T-helper 1 cell treated with Interleukin-12 subunit alpha and Interleukin-12 subunit beta and Interleukin-4 antibody, amounts not matched to agents 30 μg/mL and 1 μg/mL, for 36 hours (primary cell): ENCODE results near the gene CAMK4.
"Not testable (repeated sequence)": the region's sequence is repeated elsewhere in the genome, so short reads cannot be mapped to it uniquely, and the experiment has no call there.

ENCODE experiments used
- H3K27ac Mint-ChIP-seq: one replicate; pipeline ENCODE4 v1.8.0; 2021; ENCODE audit warnings: mild to moderate bottlenecking, mixed read lengths
- H3K27me3 Mint-ChIP-seq: one replicate; pipeline ENCODE4 v1.8.0; 2021; ENCODE audit warnings: low read depth, mixed read lengths
- H3K36me3 Mint-ChIP-seq: one replicate; pipeline ENCODE4 v1.8.0; 2021; ENCODE audit warnings: low read depth, mixed read lengths
- H3K4me1 Mint-ChIP-seq: one replicate; pipeline ENCODE4 v1.8.0; 2021; ENCODE audit warnings: low read depth, mixed read lengths
- H3K4me3 Mint-ChIP-seq: one replicate; pipeline ENCODE4 v1.8.0; 2021; ENCODE audit warnings: mild to moderate bottlenecking, moderate library complexity, mixed read lengths
- H3K9me3 Mint-ChIP-seq: one replicate; pipeline ENCODE4 v1.8.0; 2021; ENCODE audit warnings: mixed read lengths

Gene CAMK4

GRCh38 chr5:111345731-111346130, 121.5 kb downstream of the CAMK4 start:
- H3K4me1 Mint-ChIP-seq = peaks cover 6% of the 10 kb centered on the region
- H3K36me3 Mint-ChIP-seq = peaks cover 19% of the 10 kb centered on the region
- H3K9me3 Mint-ChIP-seq = no peaks in the 10 kb centered on the region
- no peak overlapping the region for H3K27ac Mint-ChIP-seq
- no peaks in the 10 kb centered on the region for H3K27me3 Mint-ChIP-seq
- no peak overlapping the region for H3K4me3 Mint-ChIP-seq

DNA sequence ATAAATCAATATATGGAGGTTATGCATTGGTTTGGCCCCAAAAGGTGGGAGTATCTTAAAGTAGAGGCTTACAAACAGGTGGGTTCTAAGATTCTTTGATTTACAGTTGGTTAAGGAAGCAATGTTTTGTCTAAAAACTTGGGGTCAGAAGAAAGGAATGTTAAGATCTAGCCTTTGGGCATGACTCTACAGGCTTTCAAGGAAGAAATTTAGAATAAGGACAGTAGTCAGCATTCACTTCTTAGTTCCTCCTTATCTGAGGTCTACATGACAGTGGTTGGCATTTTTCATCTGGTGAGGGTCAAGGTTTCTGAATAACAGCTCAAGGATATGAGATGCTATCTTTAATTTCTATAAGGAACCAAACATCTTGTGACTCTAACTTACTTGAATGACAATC, 122.8 kb downstream of the CAMK4 start:
- H3K27ac Mint-ChIP-seq = no peak overlapping the region
- no peak overlapping the region for H3K4me3 Mint-ChIP-seq
- H3K9me3 Mint-ChIP-seq = no peaks in the 10 kb centered on the region
- H3K4me1 Mint-ChIP-seq = peaks cover 3% of the 10 kb centered on the region
- H3K36me3 Mint-ChIP-seq = peaks cover 19% of the 10 kb centered on the region
- no peaks in the 10 kb centered on the region for H3K27me3 Mint-ChIP-seq

DNA sequence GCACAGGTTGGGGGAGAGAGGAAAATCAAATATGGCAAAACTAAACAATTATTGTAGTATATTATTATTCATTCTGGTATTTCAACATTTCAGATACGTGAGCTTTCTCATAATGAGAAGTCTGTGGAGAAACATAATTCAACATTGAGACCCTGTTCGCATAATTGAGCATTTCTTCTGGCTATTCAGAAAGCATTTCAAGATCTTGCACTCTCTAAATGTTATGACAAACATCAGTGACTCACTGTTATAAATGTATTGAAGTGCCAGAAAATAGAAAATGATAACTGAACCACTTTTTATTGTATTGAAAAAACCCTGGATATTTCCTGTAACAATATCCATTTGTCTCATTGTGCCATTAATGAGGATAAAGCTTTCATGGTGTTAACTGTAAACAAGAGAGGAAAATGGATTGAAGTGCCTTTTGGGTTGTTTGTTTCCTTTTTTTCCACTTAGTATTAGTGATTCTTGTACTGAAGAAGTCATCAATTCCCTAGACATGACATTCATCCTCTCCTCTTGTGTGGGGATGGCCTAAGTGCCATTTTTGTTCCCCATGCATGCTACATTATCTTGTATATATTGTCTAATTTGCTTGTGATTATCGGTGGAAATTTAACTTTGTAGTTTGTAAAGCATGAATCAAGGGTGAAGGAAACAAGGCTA, 124.6 kb downstream of the CAMK4 start:
- H3K4me1 Mint-ChIP-seq = no peaks in the 10 kb centered on the region
- peaks cover 20% of the 10 kb centered on the region for H3K36me3 Mint-ChIP-seq
- H3K27ac Mint-ChIP-seq = no peak overlapping the region
- no peaks in the 10 kb centered on the region for H3K9me3 Mint-ChIP-seq
- H3K27me3 Mint-ChIP-seq = no peaks in the 10 kb centered on the region
- no peak overlapping the region for H3K4me3 Mint-ChIP-seq

GRCh38 chr5:111349429-111349828, 125.2 kb downstream of the CAMK4 start:
- Mint-ChIP-seq H3K27me3 (no peaks in the 10 kb centered on the region), H3K9me3 (no peaks in the 10 kb centered on the region), H3K4me1 (peaks cover 2% of the 10 kb centered on the region), H3K36me3 (peaks cover 21% of the 10 kb centered on the region), H3K4me3 (no peak overlapping the region), H3K27ac (no peak overlapping the region)

GRCh38 chr5:111353035-111353434, 128.9 kb downstream of the CAMK4 start:
- Mint-ChIP-seq H3K4me1 (peaks cover 2% of the 10 kb centered on the region), H3K27me3 (no peaks in the 10 kb centered on the region), H3K36me3 (peaks cover 14% of the 10 kb centered on the region), H3K9me3 (peaks cover 2% of the 10 kb centered on the region), H3K27ac (no peak overlapping the region), H3K4me3 (no peak overlapping the region)

DNA sequence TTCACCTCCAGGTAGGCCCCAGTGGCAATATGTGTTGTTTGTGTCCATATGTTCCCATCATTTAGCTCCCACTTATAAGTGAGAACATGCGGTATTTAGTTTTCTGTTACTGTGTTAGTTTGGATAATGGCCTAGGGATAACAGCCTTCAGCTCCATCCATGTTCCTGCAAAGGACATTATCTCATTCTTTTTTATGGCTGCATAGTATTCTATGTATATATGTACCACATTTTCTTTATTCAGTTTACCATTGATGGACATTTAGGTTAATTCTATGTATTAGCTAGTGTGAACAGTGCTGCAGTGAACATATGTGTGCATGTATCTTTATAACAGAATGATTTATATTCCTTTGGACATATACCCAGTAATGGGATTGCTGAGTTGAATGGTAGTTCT, 134.5 kb downstream of the CAMK4 start:
- H3K4me1 Mint-ChIP-seq, H3K27me3 Mint-ChIP-seq, H3K4me3 Mint-ChIP-seq, H3K27ac Mint-ChIP-seq, H3K9me3 Mint-ChIP-seq: not testable (repeated sequence)
- H3K36me3 Mint-ChIP-seq = peaks cover 19% of the 10 kb centered on the region

GRCh38 chr5:111360173-111360572, 136.0 kb downstream of the CAMK4 start:
- Mint-ChIP-seq H3K4me1 (peaks cover 6% of the 10 kb centered on the region), H3K27me3 (no peaks in the 10 kb centered on the region), H3K4me3 (no peak overlapping the region), H3K27ac (no peak overlapping the region), H3K36me3 (peaks cover 18% of the 10 kb centered on the region), H3K9me3 (peaks cover 7% of the 10 kb centered on the region)

GRCh38 chr5:111364992-111365391, 140.8 kb downstream of the CAMK4 start:
- Mint-ChIP-seq H3K9me3 (no peaks in the 10 kb centered on the region), H3K36me3 (peaks cover 13% of the 10 kb centered on the region), H3K4me3 (no peak overlapping the region), H3K27me3 (no peaks in the 10 kb centered on the region), H3K27ac (no peak overlapping the region), H3K4me1 (peaks cover 8% of the 10 kb centered on the region)

- Mint-ChIP-seq H3K36me3 (peaks cover 15% of the 10 kb centered on the region), H3K27ac (no peak overlapping the region), H3K9me3 (peaks cover 3% of the 10 kb centered on the region), H3K4me3 (no peak overlapping the region), H3K4me1 (peaks cover 7% of the 10 kb centered on the region), H3K27me3 (no peaks in the 10 kb centered on the region)
Measured at GRCh38 chr5:111366388-111366787, 142.2 kb downstream of the CAMK4 start.

- Mint-ChIP-seq H3K4me1 (peaks cover 7% of the 10 kb centered on the region), H3K4me3 (no peak overlapping the region), H3K27me3 (no peaks in the 10 kb centered on the region), H3K9me3 (peaks cover 3% of the 10 kb centered on the region), H3K36me3 (peaks cover 15% of the 10 kb centered on the region), H3K27ac (no peak overlapping the region)
Measured at GRCh38 chr5:111367115-111367514, 142.9 kb downstream of the CAMK4 start.

DNA sequence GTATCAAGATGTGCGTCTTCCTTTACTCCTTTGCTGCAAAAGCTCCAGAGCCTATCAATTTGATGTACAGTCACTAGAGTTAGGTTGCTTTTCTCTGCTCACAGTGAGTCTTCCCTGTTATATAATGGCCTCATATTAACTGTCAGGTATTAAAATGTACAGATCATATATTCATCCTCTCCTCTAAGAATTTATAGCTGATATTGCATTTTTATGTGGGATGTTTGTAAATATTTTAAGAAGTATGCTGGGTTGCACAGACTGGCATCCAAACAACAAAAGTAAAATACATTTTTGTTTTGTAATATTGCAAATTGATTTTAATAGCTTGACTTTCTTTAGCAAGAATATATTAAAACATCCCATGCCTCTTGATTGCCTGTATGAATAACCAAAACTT, 148.6 kb downstream of the CAMK4 start:
- Mint-ChIP-seq H3K27ac (no peak overlapping the region), H3K27me3 (no peaks in the 10 kb centered on the region), H3K4me3 (no peak overlapping the region), H3K4me1 (no peaks in the 10 kb centered on the region), H3K9me3 (peaks cover 3% of the 10 kb centered on the region), H3K36me3 (peaks cover 19% of the 10 kb centered on the region)

- H3K27me3 Mint-ChIP-seq = no peaks in the 10 kb centered on the region
Measured at GRCh38 chr5:111374380-111374779, 150.2 kb downstream of the CAMK4 start.

GRCh38 chr5:111375645-111376044, 151.5 kb downstream of the CAMK4 start:
- H3K4me3 Mint-ChIP-seq = no peak overlapping the region
- H3K9me3 Mint-ChIP-seq = peaks cover 3% of the 10 kb centered on the region
- no peaks in the 10 kb centered on the region for H3K4me1 Mint-ChIP-seq
- no peak overlapping the region for H3K27ac Mint-ChIP-seq
- H3K36me3 Mint-ChIP-seq = peaks cover 23% of the 10 kb centered on the region
- H3K27me3 Mint-ChIP-seq = no peaks in the 10 kb centered on the region

More at GRCh38 chr5:111374380-111374779, 150.2 kb downstream of the CAMK4 start:
- H3K36me3 Mint-ChIP-seq = peaks cover 19% of the 10 kb centered on the region
- peaks cover 3% of the 10 kb centered on the region for H3K9me3 Mint-ChIP-seq
- no peak overlapping the region for H3K27ac Mint-ChIP-seq
- no peak overlapping the region for H3K4me3 Mint-ChIP-seq
- H3K4me1 Mint-ChIP-seq = no peaks in the 10 kb centered on the region

GRCh38 chr5:111377306-111377705, 153.1 kb downstream of the CAMK4 start:
- no peaks in the 10 kb centered on the region for H3K9me3 Mint-ChIP-seq
- no peak overlapping the region for H3K4me3 Mint-ChIP-seq
- H3K36me3 Mint-ChIP-seq = peaks cover 27% of the 10 kb centered on the region
- no peak overlapping the region for H3K27ac Mint-ChIP-seq
- H3K27me3 Mint-ChIP-seq = no peaks in the 10 kb centered on the region
- H3K4me1 Mint-ChIP-seq = no peaks in the 10 kb centered on the region

GRCh38 chr5:111379391-111379816, 155.2 kb downstream of the CAMK4 start:
- H3K4me3 Mint-ChIP-seq = no peak overlapping the region
- H3K27ac Mint-ChIP-seq = no peak overlapping the region

More at GRCh38 chr5:111379391-111379816, 155.2 kb downstream of the CAMK4 start:
- Mint-ChIP-seq H3K4me1 (no peaks in the 10 kb centered on the region), H3K36me3 (peaks cover 21% of the 10 kb centered on the region), H3K9me3 (no peaks in the 10 kb centered on the region), H3K27me3 (no peaks in the 10 kb centered on the region)
